SH-SY5Y (cell line): Measurements from ENCODE around the gene PAMR1.

Experiments used
- GATA2 ChIP-seq: IDR thresholded peaks from 2 replicates; pipeline ENCODE4 v1.6.1; 2011; ENCODE audit warnings: mild to moderate bottlenecking, low read depth, low read length
- GATA3 ChIP-seq: IDR thresholded peaks from 2 replicates; pipeline ENCODE4 v1.6.1; 2011; ENCODE audit warnings: low read depth, mild to moderate bottlenecking, low read length, moderate library complexity

DNA sequence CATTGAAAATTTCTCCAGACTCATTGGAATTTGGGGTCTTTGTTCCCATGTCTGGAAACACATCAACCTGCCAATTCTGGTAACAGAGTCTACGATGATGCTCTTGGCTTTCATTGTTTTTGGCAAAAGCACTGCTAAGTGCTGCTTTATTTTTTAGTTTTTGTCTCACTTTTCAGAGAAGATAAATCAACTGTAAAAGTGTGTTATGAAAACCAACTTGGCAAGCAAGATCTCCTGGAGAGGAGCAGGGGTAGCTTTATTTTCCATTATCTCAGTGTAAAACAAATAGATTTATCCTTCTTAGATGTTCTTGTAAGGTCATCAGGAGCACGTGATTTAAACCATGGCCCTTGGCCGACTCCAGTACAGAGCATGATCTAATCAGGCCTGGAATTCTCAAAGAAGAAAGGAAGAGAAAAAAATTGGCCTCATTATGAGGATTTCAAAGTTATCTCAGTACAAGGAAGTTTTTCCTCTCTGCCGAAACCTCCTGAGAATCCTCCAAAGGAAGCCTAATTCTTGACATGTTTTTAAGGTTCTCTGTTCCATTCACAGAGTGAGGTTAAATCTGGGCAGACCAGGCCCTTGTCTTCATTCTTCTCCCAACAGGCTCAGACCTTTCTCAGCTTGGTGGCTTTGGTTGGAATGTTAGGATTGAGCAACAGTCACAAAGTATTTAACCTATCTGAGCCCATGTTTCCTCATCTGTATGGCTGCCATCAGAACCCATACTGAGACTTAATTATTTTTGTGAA, 16.4 kb upstream of the PAMR1 start:
- no peak for TF ChIP-seq GATA2
- no peak for TF ChIP-seq GATA3
